A549 (cell line): ENCODE data around the gene LANCL2. TPM values are rescaled to one million over a fixed set of nuclear protein-coding genes. Genes with fewer than 3 reads are reported as not detected.
"Not testable (repeated sequence)": the region's sequence is repeated elsewhere in the genome, so short reads cannot be mapped to it uniquely, and the experiment has no call there.

Experiments
- ATAC-seq, 2 experiments: fragments of 200-7000 bp in 1 of 2; fragments of >200 bp in 1 of 2; cut with Nextera tagmentation in 1 of 2; cut with Tn5 transposase in 1 of 2; 3 replicates each; pipeline versions ENCODE4 v1.8.0 to v1.9.1; 2018 to 2020; ENCODE audit warnings: mild to moderate bottlenecking in 1 of 2, moderate library complexity in 1 of 2
- CTCF ChIA-PET: fragments of 300-600 bp; sonication (Branson Sonifier 250); formaldehyde crosslinking; extraction: SDS; loops from one replicate; lab custom pipeline; 2021; ENCODE audit warnings: antibody characterized with exemption, inconsistent platforms; lab: Yijun Ruan, JAX
- POLR2A ChIA-PET: fragments of 350-600 bp; formaldehyde crosslinking; extraction: SDS; loops from one replicate; lab custom pipeline; 2021; ENCODE audit warnings: antibody characterized with exemption, inconsistent platforms; lab: Yijun Ruan, JAX
- DNase-seq, 2 experiments: peaks; one replicate each; pipeline versions ENCODE4 v3.0.0 to v3.0.0-alpha.2; 2011 to 2016; ENCODE audit warnings: low read depth in 1 of 2, low spot score in 1 of 2
- FAIRE-seq: peaks from 2 replicates; lab custom pipeline; 2011; peaks lifted over from hg19 to GRCh38; lab: Jason Lieb, UNC
- H3K27ac ChIP-seq, 2 experiments: fragments of >200 bp; sonication (Bioruptor Twin); formaldehyde crosslinking; 3 replicates each; pipeline ENCODE4 v1.5.1; 2016 to 2017
- H3K4me1 ChIP-seq: fragments of >200 bp; sonication (Bioruptor Twin); formaldehyde crosslinking; 3 replicates; pipeline ENCODE4 v1.6.1; 2016
- H3K4me2 ChIP-seq: fragments of >200 bp; sonication (Bioruptor Twin); formaldehyde crosslinking; 3 replicates; pipeline ENCODE4 v1.6.1; 2016
- H3K4me3 ChIP-seq: fragments of >200 bp; sonication (Bioruptor Twin); formaldehyde crosslinking; 3 replicates; pipeline ENCODE4 v1.5.1; 2016
- H3K9me3 ChIP-seq: fragments of >200 bp; sonication (Bioruptor Twin); formaldehyde crosslinking; 3 replicates; pipeline ENCODE4 v1.6.1; 2016
- BHLHE40 ChIP-seq: IDR thresholded peaks from 2 replicates; pipeline ENCODE4 v1.6.1; 2012; ENCODE audit warnings: low read depth, low read length, inconsistent platforms
- CBX2 ChIP-seq: fragments of 200-600 bp; sonication (generic); IDR thresholded peaks from 2 replicates; pipeline ENCODE4 v1.6.1; 2016; ENCODE audit warnings: low read depth, mild to moderate bottlenecking, borderline replicate concordance
- CHD4 ChIP-seq: fragments of 200-600 bp; sonication (generic); IDR thresholded peaks from 2 replicates; pipeline ENCODE4 v1.6.1; 2016; ENCODE audit warnings: antibody characterized with exemption, mild to moderate bottlenecking, borderline replicate concordance
- EHF ChIP-seq: fragments of 250-450 bp; sonication (Bioruptor Pico); IDR thresholded peaks from 2 replicates; pipeline ENCODE4 v1.5.0; 2020; ENCODE audit warnings: mild to moderate bottlenecking
- ELK1 ChIP-seq: fragments of 150-350 bp; IDR thresholded peaks from 2 replicates; pipeline ENCODE4 v1.6.1; 2014; ENCODE audit warnings: low read depth, mild to moderate bottlenecking, low read length
- HEYL ChIP-seq: fragments of 250-450 bp; sonication (Bioruptor Pico); IDR thresholded peaks from 2 replicates; pipeline ENCODE4 v1.8.0; 2021; ENCODE audit warnings: mild to moderate bottlenecking, moderate library complexity
- HMGXB4 ChIP-seq: fragments of 250-450 bp; sonication (Bioruptor Pico); IDR thresholded peaks from 2 replicates; pipeline ENCODE4 v1.5.0; 2021; ENCODE audit warnings: mild to moderate bottlenecking, moderate library complexity, borderline replicate concordance
- HOXA7 ChIP-seq: fragments of 250-450 bp; sonication (Bioruptor Pico); IDR thresholded peaks from 2 replicates; pipeline ENCODE4 v1.5.0; 2020; ENCODE audit warnings: mild to moderate bottlenecking, moderate library complexity
- HOXB13 ChIP-seq: fragments of 250-450 bp; sonication (Bioruptor Pico); IDR thresholded peaks from 2 replicates; pipeline ENCODE4 v1.5.0; 2020; ENCODE audit warnings: low read depth, mild to moderate bottlenecking, moderate library complexity
- JUNB ChIP-seq: fragments of >200 bp; sonication (Bioruptor Twin); formaldehyde crosslinking; IDR thresholded peaks from 2 replicates; pipeline ENCODE4 v1.6.1; 2016
- MAFK ChIP-seq: fragments of 450-650 bp; IDR thresholded peaks from 2 replicates; pipeline ENCODE4 v1.6.1; 2014; ENCODE audit not compliant: partially characterized antibody
- NFE2L2 ChIP-seq: fragments of 150-350 bp; conservative IDR thresholded peaks from 2 replicates; pipeline ENCODE4 v1.6.1; 2014; ENCODE audit warnings: low read length
- RAD21 ChIP-seq, 2 experiments: fragments of >200 bp in 1 of 2; sonication (Bioruptor Twin) in 1 of 2; formaldehyde crosslinking in 1 of 2; IDR thresholded peaks in 1 of 2; conservative IDR thresholded peaks in 1 of 2; 2 replicates in 1 of 2; 3 replicates in 1 of 2; pipeline ENCODE4 v1.6.1; 2012 to 2018; ENCODE audit warnings: inconsistent platforms in 1 of 2
- RARB ChIP-seq: fragments of 250-450 bp; sonication (Bioruptor Pico); IDR thresholded peaks from 2 replicates; pipeline ENCODE4 v1.8.0; 2021; ENCODE audit warnings: mild to moderate bottlenecking, moderate library complexity
- RFX5 ChIP-seq: fragments of 450-650 bp; IDR thresholded peaks from 2 replicates; pipeline ENCODE4 v1.7.1; 2014; ENCODE audit warnings: antibody characterized with exemption, mild to moderate bottlenecking, moderate library complexity
- TP53 ChIP-seq: fragments of 250-450 bp; sonication (Bioruptor Pico); IDR thresholded peaks from 2 replicates; pipeline ENCODE4 v1.5.0; 2021; ENCODE audit warnings: mild to moderate bottlenecking, moderate library complexity
- USF2 ChIP-seq: fragments of 450-650 bp; IDR thresholded peaks from 2 replicates; pipeline ENCODE4 v1.6.1; 2014; ENCODE audit warnings: antibody characterized with exemption
- ZC3H11A ChIP-seq: fragments of 450-650 bp; IDR thresholded peaks from 2 replicates; pipeline ENCODE4 v1.6.1; 2014; ENCODE audit warnings: antibody characterized with exemption, mild to moderate bottlenecking
- WGBS: methylation state at CpG from one replicate; pipeline ENCODE4 v1.1.6; 2017; ENCODE audit errors: missing lambda C conversion rate; 5-methylcytosine and 5-hydroxymethylcytosine counted together
- polyA plus RNA-seq, 4 experiments: library from polyadenylated mRNA; depleted of rRNA in 3 of 4; stranded (reverse); fragments of >200 nt; fragmentation: RNase III in 1 of 4; extraction: RNeasy Plus Mini Kit Qiagen cat#74134 plus additional on column Dnase treatment in 1 of 4; gene quantifications; 2 replicates in 3 of 4; 3 replicates in 1 of 4; pipeline ENCODE4 v1.2.3, GENCODE V29; 2011 to 2017
- TF ChIP-seq, protein P1 (sequence below): fragments of 250-450 bp; sonication (Bioruptor Pico); IDR thresholded peaks from 2 replicates; pipeline ENCODE4 v1.5.0; 2020; ENCODE audit warnings: low read depth, mild to moderate bottlenecking, moderate library complexity

Gene LANCL2
- polyA plus RNA-seq, 2 of the 4 experiments (the other 2 are of a cell fraction): 8.0 to 12.4 TPM

DNA sequence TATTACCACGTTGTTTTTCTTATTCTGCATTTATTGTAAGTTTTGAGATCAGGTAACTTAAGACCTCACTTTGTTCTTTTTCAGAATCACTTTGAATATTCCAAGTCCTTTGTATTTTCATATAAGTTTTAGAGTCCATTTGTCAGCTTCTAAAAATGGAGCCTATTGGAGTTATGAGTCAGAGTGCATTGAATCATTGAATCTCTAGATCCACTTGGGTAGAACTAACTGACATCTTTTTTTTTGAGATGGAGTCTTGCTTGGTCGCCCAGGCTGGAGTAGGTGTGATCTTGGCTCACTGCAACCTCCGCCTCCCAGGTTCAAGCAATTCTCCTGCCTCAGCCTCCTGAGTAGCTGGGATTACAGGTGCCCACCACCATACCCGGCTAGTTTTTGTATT is 52.3 kb downstream of the LANCL2 start:
- H3K27ac ChIP-seq, H3K9me3 ChIP-seq, ATAC-seq, FAIRE-seq, H3K4me1 ChIP-seq, DNase-seq, H3K4me3 ChIP-seq, H3K4me2 ChIP-seq: not testable (repeated sequence)
- ChIA-PET POLR2A (interaction anchor here (1.1 kb wide), 1 partner anchor 658 kb away, joined by 3 read pairs; the partner anchor contains the start of gene SEC61G), CTCF (interaction anchor here (1.2 to 6.6 kb wide), 4 partner anchors 129 to 644 kb away, joined by 3 to 136 read pairs (median 4); no protein-coding TSS in a partner anchor)
- 82% methylated on average over 4 of the region's 4 CpGs for WGBS

GRCh38 chr7:55420530-55420929 is 55.4 kb downstream of the LANCL2 start:
- ATAC-seq (no peak), FAIRE-seq (no peak), DNase-seq (no peak)
- POLR2A ChIA-PET: no interaction called here
- Histone ChIP-seq H3K4me3 (no peak overlapping the region), H3K4me1 (peaks cover 10% of the 10 kb centered on the region; the same call in 2 of the 3 replicates), H3K9me3 (no peaks in the 10 kb centered on the region), H3K4me2 (0 out of 3 replicates have a peak overlapping the region, but pooled peaks have one; percentile 17), H3K27ac (no peak overlapping the region)
- CTCF ChIA-PET: interaction anchor here (1.4 kb wide), 1 partner anchor 165 kb away, joined by 3 read pairs; no protein-coding TSS in a partner anchor
- no peak for TF ChIP-seq HMGXB4 (CRISPR knock-in tag)
- TF ChIP-seq TP53 (CRISPR knock-in tag): no peak
- TF ChIP-seq ELK1: no peak
- no peak for TF ChIP-seq HOXA7 (CRISPR knock-in tag)
- 42% methylated on average over 3 of the region's 3 CpGs for WGBS

DNA sequence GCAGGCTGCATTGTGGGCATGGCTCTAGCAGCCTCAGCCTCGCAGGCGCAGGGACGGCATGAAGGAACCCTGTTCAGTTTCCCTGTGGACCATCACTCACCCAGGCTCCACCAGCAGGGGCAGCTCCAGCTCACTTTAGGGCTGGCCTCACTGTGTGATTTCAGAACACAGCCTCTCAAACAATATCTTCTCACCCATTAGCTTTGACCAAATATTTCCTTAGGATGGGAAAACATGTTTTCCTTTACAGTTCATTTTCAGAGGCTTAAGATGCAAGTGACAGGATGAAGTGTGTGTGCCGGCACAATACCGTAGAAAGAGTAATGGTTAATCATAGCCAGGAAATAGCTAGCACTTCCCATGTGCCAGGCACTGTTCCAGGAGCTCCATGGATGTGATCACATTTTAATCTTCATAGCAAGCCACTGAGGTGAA is 58.2 kb downstream of the LANCL2 start:
- FAIRE-seq (no peak), ATAC-seq (peak in 1 of 2 experiments; percentile 70; a peak in 3 of 6 replicates), DNase-seq (no peak)
- 64% methylated on average over 5 of the region's 5 CpGs for WGBS
- TF ChIP-seq USF2 (no peak), ZC3H11A (no peak), HOXA7 (CRISPR knock-in tag) (no peak), MAFK (no peak), RARB (CRISPR knock-in tag) (no peak), HEYL (CRISPR knock-in tag) (no peak), JUNB (no peak), CHD4 (no peak), BHLHE40 (no peak), EHF (CRISPR knock-in tag) (no peak), HOXB13 (CRISPR knock-in tag) (no peak), CBX2 (no peak), NFE2L2 (no peak), RAD21 (conservative IDR thresholded peaks at IDR 0.05 in 1 of 2, IDR thresholded peaks at IDR 0.05 in 1 of 2) (no peak), RFX5 (no peak)
- TF ChIP-seq, protein P1, sequence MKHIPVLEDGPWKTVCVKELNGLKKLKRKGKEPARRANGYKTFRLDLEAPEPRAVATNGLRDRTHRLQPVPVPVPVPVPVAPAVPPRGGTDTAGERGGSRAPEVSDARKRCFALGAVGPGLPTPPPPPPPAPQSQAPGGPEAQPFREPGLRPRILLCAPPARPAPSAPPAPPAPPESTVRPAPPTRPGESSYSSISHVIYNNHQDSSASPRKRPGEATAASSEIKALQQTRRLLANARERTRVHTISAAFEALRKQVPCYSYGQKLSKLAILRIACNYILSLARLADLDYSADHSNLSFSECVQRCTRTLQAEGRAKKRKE: no peak
- no peak overlapping the region for H3K4me3 ChIP-seq
- H3K4me2 ChIP-seq: no peak overlapping the region
- CTCF ChIA-PET: interaction anchor here (1.0 to 3.7 kb wide), 7 partner anchors 9 to 170 kb away, joined by 3 to 22 read pairs (median 4); no protein-coding TSS in a partner anchor
- POLR2A ChIA-PET: interaction anchor here (0.6 kb wide), 1 partner anchor 162 kb away, joined by 5 read pairs; no protein-coding TSS in a partner anchor
- H3K27ac ChIP-seq: no peak overlapping the region
- peaks cover 10% of the 10 kb centered on the region; the same call in 2 of the 3 replicates for H3K4me1 ChIP-seq
- no peaks in the 10 kb centered on the region for H3K9me3 ChIP-seq
